ENCODE results near the gene PSMD13.

Gene PSMD13

GRCh38 chr11:253160-253885 lies 16.5 kb downstream of the PSMD13 start:
- Histone ChIP-seq H3K4me1 (ENCODE audit: control insufficient read depth in 1 of 2, insufficient read depth in 1 of 2, low read depth in 1 of 2, low read length in 1 of 2) (peaks cover 0 to 6% of the 10 kb centered on the region in 2 experiments), H3K36me3 (peaks cover 53% of the 10 kb centered on the region), H3K9me3 (no peaks in the 10 kb centered on the region), H3K27ac (peak overlapping the region; percentile 8), H3K27me3 (no peaks in the 10 kb centered on the region), H3K4me3 (ENCODE audit: low read depth in 1 of 2, low read length in 1 of 2) (no peak overlapping the region)
- no peak for TF ChIP-seq CTCF (IDR thresholded peaks at IDR 0.05)

- H3K36me3 ChIP-seq: peaks cover 47% of the 10 kb centered on the region
Observed at GRCh38 chr11:253886-254270, 17.1 kb downstream of the PSMD13 start.

GRCh38 chr11:255176-255575 lies 18.4 kb downstream of the PSMD13 start:
- peaks cover 5% of the 10 kb centered on the region for H3K27me3 ChIP-seq
- H3K4me3 ChIP-seq (ENCODE audit: low read depth in 1 of 2, low read length in 1 of 2): no peak overlapping the region
- TF ChIP-seq CTCF (IDR thresholded peaks at IDR 0.05): no peak
- H3K36me3 ChIP-seq: peaks cover 34% of the 10 kb centered on the region
- no peak overlapping the region for H3K27ac ChIP-seq
- H3K9me3 ChIP-seq: no peaks in the 10 kb centered on the region
- H3K4me1 ChIP-seq (ENCODE audit: control insufficient read depth in 1 of 2, insufficient read depth in 1 of 2, low read depth in 1 of 2, low read length in 1 of 2): peaks cover 0 to 6% of the 10 kb centered on the region in 2 experiments

More at GRCh38 chr11:253886-254270, 17.1 kb downstream of the PSMD13 start:
- H3K27ac ChIP-seq: no peak overlapping the region
- no peak for TF ChIP-seq CTCF (IDR thresholded peaks at IDR 0.05)
- H3K27me3 ChIP-seq: no peaks in the 10 kb centered on the region
- H3K9me3 ChIP-seq: no peaks in the 10 kb centered on the region
- peaks cover 0 to 6% of the 10 kb centered on the region in 2 experiments for H3K4me1 ChIP-seq (ENCODE audit: control insufficient read depth in 1 of 2, insufficient read depth in 1 of 2, low read depth in 1 of 2, low read length in 1 of 2)
- H3K4me3 ChIP-seq (ENCODE audit: low read depth in 1 of 2, low read length in 1 of 2): no peak overlapping the region

- no peak overlapping the region for H3K27ac ChIP-seq
- H3K27me3 ChIP-seq: peaks cover 5% of the 10 kb centered on the region
- peaks cover 29% of the 10 kb centered on the region for H3K36me3 ChIP-seq
- peaks cover 0 to 3% of the 10 kb centered on the region in 2 experiments for H3K4me1 ChIP-seq (ENCODE audit: control insufficient read depth in 1 of 2, insufficient read depth in 1 of 2, low read depth in 1 of 2, low read length in 1 of 2)
- H3K4me3 ChIP-seq (ENCODE audit: low read depth in 1 of 2, low read length in 1 of 2): no peak overlapping the region
- TF ChIP-seq CTCF (IDR thresholded peaks at IDR 0.05): no peak
- H3K9me3 ChIP-seq: no peaks in the 10 kb centered on the region
Observed at GRCh38 chr11:255816-256215, 19.0 kb downstream of the PSMD13 start.

- Histone ChIP-seq H3K27ac (no peak overlapping the region), H3K4me3 (ENCODE audit: low read depth in 1 of 2, low read length in 1 of 2) (no peak overlapping the region), H3K36me3 (peaks cover 18% of the 10 kb centered on the region), H3K27me3 (peaks cover 5% of the 10 kb centered on the region), H3K9me3 (no peaks in the 10 kb centered on the region), H3K4me1 (ENCODE audit: control insufficient read depth in 1 of 2, insufficient read depth in 1 of 2, low read depth in 1 of 2, low read length in 1 of 2) (no peaks in the 10 kb centered on the region)
- no peak for TF ChIP-seq CTCF (IDR thresholded peaks at IDR 0.05)
Observed at GRCh38 chr11:256952-257737, 20.4 kb downstream of the PSMD13 start.
